Keratinocyte (primary cell): ENCODE results near the gene HOXA1. TPM values are rescaled to one million over a fixed set of nuclear protein-coding genes. Genes with fewer than 3 reads are reported as not detected.

Experiments
- DNase-seq: peaks from one replicate; pipeline ENCODE4 v3.0.0-alpha.2; 2011; ENCODE audit warnings: low read depth, missing footprints, low spot score
- FAIRE-seq: peaks from 2 replicates; lab custom pipeline; 2011; peaks lifted over from hg19 to GRCh38; lab: Jason Lieb, UNC
- H2AFZ ChIP-seq: 2 replicates; pipeline ENCODE4 v1.6.0; 2012; ENCODE audit warnings: low read length, control low read depth, inconsistent platforms; ENCODE audit not compliant: control insufficient read depth
- H3K27ac ChIP-seq: 2 replicates; pipeline ENCODE4 v1.5.1; 2011; ENCODE audit warnings: low read length; ENCODE audit not compliant: control insufficient read depth, insufficient read depth
- H3K27me3 ChIP-seq: 3 replicates; pipeline ENCODE4 v1.6.0; 2011; ENCODE audit warnings: low read length; ENCODE audit not compliant: control insufficient read depth, insufficient read depth; ENCODE audit errors: extremely low read depth
- H3K36me3 ChIP-seq, 2 experiments: 2 replicates in 1 of 2; 3 replicates in 1 of 2; pipeline ENCODE4 v1.5.1; 2011; ENCODE audit warnings: low read length in 2 of 2, mild to moderate bottlenecking in 1 of 2; ENCODE audit not compliant: control insufficient read depth in 2 of 2, insufficient read depth in 2 of 2; ENCODE audit errors: extremely low read depth in 1 of 2
- H3K4me1 ChIP-seq: 3 replicates; pipeline ENCODE4 v1.5.1; 2011; ENCODE audit warnings: low read length; ENCODE audit not compliant: control insufficient read depth, insufficient read depth; ENCODE audit errors: extremely low read depth
- H3K4me2 ChIP-seq: 3 replicates; pipeline ENCODE4 v1.6.0; 2011; ENCODE audit warnings: low read depth, low read length; ENCODE audit not compliant: control insufficient read depth, insufficient read depth; ENCODE audit errors: extremely low read depth
- H3K4me3 ChIP-seq, 3 experiments: fragments of 200-600 bp in 1 of 3; sonication (generic) in 1 of 3; 2 replicates in 2 of 3; 3 replicates in 1 of 3; pipeline ENCODE4 v1.5.1; 2011 to 2016; ENCODE audit warnings: low read length in 3 of 3, mild to moderate bottlenecking in 3 of 3, control low read depth in 2 of 3, inconsistent platforms in 1 of 3, low read depth in 1 of 3, mixed read lengths in 1 of 3, mixed run types in 1 of 3, moderate library complexity in 1 of 3; ENCODE audit not compliant: control insufficient read depth in 2 of 3, insufficient read depth in 2 of 3; ENCODE audit errors: extremely low read depth in 1 of 3
- H3K79me2 ChIP-seq: 2 replicates; pipeline ENCODE4 v1.6.0; 2012; ENCODE audit warnings: low read length; ENCODE audit not compliant: control insufficient read depth, insufficient read depth
- H3K9ac ChIP-seq: 3 replicates; pipeline ENCODE4 v1.6.0; 2011; ENCODE audit warnings: low read length; ENCODE audit not compliant: control insufficient read depth, insufficient read depth; ENCODE audit errors: extremely low read depth
- H3K9me1 ChIP-seq: 3 replicates; pipeline ENCODE4 v1.6.0; 2011; ENCODE audit warnings: low read length; ENCODE audit not compliant: control insufficient read depth, insufficient read depth; ENCODE audit errors: extremely low read depth
- H3K9me3 ChIP-seq: 2 replicates; pipeline ENCODE4 v1.5.1; 2012; ENCODE audit warnings: low read depth, low read length; ENCODE audit not compliant: control insufficient read depth
- H4K20me1 ChIP-seq: 3 replicates; pipeline ENCODE4 v1.6.0; 2011; ENCODE audit warnings: low read length; ENCODE audit not compliant: control insufficient read depth, insufficient read depth; ENCODE audit errors: extremely low read depth
- EZH2 ChIP-seq: IDR thresholded peaks from one replicate; pipeline ENCODE4 v1.6.1; 2012; ENCODE audit warnings: inconsistent platforms, mild to moderate bottlenecking, low read length, moderate library complexity
- dilution Hi-C: fragments of 300-500 bp; cut with MboI; formaldehyde crosslinking; loops from one replicate; pipeline ENCODE4 v1.7.0; 2020; ENCODE audit warnings: low sequenced_read_pairs; ENCODE audit not compliant: extremely low pct_ligation_motif_present
- polyA plus RNA-seq, 5 experiments: library from polyadenylated mRNA; depleted of rRNA in 3 of 5; stranded (reverse) in 3 of 5; stranded (forward) in 1 of 5; unstranded in 1 of 5; fragments of >200 nt; gene quantifications; 1 replicate in 1 of 5; 2 replicates in 3 of 5; 3 replicates in 1 of 5; pipeline versions ENCODE4 v1.2.1 to v1.2.3, GENCODE V29; 2011 to 2012; ENCODE audit warnings: missing spikeins in 2 of 5, low read depth in 1 of 5, low replicate concordance in 1 of 5
- TF ChIP-seq, protein P1 (sequence below), 3 experiments: IDR thresholded peaks in 1 of 3; conservative IDR thresholded peaks in 1 of 3; optimal IDR thresholded peaks in 1 of 3; 2 replicates in 2 of 3; 3 replicates in 1 of 3; pipeline versions ENCODE3 to v1.5.1; 2011; ENCODE audit warnings: low read length in 3 of 3, mild to moderate bottlenecking in 3 of 3, moderate library complexity in 2 of 3, control low read depth in 1 of 3, inconsistent platforms in 1 of 3; ENCODE audit not compliant: insufficient read depth in 2 of 3; ENCODE audit errors: extremely low read depth in 1 of 3

The HOXA1 gene
- polyA plus RNA-seq, 1 donor (not counting 4 experiments of a cell fraction or from before 2014, with no cell fraction given) = 11.9 TPM

DNA sequence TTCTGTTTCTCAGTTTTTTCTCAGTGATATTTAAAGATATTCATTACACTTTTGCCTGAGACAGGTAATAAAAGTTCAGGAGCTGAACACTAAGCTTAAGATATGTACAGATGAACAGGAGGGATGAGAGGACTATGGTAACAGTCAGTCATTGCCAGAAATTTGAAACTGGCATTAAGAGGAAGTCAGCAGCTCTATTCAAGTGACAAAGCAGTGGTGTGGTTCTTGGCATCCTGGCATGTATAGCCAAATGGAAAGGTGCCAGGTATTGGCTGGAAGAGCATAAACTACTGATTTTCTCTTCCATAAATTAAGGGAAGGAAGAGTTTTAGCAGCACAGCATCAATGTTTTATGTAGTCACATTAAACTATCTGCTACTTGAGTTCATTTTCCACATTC lies 22.7 kb downstream of the HOXA1 start:
- Histone ChIP-seq H3K4me1 (peaks cover 4% of the 10 kb centered on the region), H4K20me1 (no peaks in the 10 kb centered on the region), H3K9me1 (no peaks in the 10 kb centered on the region), H3K9me3 (no peaks in the 10 kb centered on the region), H3K27ac (no peak overlapping the region), H3K79me2 (no peaks in the 10 kb centered on the region), H2AFZ (no peak overlapping the region), H3K4me2 (no peak overlapping the region), H3K4me3 (no peak overlapping the region), H3K9ac (no peak overlapping the region), H3K27me3 (no peaks in the 10 kb centered on the region), H3K36me3 (no peaks in the 10 kb centered on the region)
- FAIRE-seq = no peak
- TF ChIP-seq EZH2 = no peak
- TF ChIP-seq, protein P1, sequence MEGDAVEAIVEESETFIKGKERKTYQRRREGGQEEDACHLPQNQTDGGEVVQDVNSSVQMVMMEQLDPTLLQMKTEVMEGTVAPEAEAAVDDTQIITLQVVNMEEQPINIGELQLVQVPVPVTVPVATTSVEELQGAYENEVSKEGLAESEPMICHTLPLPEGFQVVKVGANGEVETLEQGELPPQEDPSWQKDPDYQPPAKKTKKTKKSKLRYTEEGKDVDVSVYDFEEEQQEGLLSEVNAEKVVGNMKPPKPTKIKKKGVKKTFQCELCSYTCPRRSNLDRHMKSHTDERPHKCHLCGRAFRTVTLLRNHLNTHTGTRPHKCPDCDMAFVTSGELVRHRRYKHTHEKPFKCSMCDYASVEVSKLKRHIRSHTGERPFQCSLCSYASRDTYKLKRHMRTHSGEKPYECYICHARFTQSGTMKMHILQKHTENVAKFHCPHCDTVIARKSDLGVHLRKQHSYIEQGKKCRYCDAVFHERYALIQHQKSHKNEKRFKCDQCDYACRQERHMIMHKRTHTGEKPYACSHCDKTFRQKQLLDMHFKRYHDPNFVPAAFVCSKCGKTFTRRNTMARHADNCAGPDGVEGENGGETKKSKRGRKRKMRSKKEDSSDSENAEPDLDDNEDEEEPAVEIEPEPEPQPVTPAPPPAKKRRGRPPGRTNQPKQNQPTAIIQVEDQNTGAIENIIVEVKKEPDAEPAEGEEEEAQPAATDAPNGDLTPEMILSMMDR (optimal IDR thresholded peaks at IDR 0.05 in 1 of 3, IDR thresholded peaks at IDR 0.05 in 1 of 3, conservative IDR thresholded peaks at IDR 0.05 in 1 of 3; ENCODE audit: extremely low read depth in 1 of 3, insufficient read depth in 2 of 3, low read length in 3 of 3) = no peak
- dilution Hi-C loops = no loop called here
- DNase-seq = no peak

DNA sequence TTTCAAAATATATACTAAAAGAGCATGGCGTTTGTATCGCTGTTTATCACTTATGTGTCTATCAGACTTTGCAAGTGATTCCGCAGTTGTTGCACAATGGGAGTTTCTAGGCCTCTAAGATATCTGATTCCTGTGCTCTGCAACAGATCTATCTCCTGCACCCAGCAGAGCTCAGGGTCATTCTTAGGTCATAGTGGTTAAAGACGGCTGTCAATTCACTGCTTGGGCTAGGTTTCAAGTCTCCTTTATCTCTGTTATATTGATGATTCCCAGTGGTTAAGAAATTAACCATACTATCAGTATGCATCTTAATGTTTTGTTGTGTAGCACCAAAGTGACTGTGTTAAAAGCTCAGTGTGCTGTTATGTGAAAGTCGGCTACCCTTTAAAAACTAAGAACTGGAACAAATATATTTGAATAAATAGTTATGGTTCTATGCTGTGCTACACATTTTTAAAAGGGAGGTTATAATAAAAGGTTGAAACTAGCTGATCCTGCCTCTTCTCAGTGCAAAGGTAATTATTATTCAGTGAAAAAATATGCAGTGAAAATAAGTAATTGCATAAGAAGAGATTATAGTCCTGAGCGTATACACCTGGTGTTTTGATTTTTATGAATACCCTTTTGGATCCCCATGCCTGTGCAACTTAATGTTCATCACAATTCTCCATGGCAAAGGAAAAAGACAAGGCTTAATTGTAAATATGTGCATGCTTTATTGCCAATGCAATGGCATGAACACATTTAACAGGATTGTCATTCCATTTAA lies 24.0 kb downstream of the HOXA1 start:
- TF ChIP-seq EZH2 = no peak
- TF ChIP-seq, protein P1 (optimal IDR thresholded peaks at IDR 0.05 in 1 of 3, IDR thresholded peaks at IDR 0.05 in 1 of 3, conservative IDR thresholded peaks at IDR 0.05 in 1 of 3; ENCODE audit: extremely low read depth in 1 of 3, insufficient read depth in 2 of 3, low read length in 3 of 3) = no peak
- FAIRE-seq = peak; percentile 65

More for the DNA sequence above, 24.0 kb downstream of the HOXA1 start:
- Histone ChIP-seq H3K9me3 (no peaks in the 10 kb centered on the region), H3K4me3 (no peak overlapping the region), H4K20me1 (no peaks in the 10 kb centered on the region), H3K9ac (no peak overlapping the region), H3K9me1 (no peaks in the 10 kb centered on the region), H3K4me2 (no peak overlapping the region), H2AFZ (no peak overlapping the region), H3K27ac (no peak overlapping the region), H3K36me3 (no peaks in the 10 kb centered on the region), H3K79me2 (no peaks in the 10 kb centered on the region), H3K27me3 (no peaks in the 10 kb centered on the region), H3K4me1 (peaks cover 4% of the 10 kb centered on the region)
- dilution Hi-C loops = no loop called here
- DNase-seq = no peak
